K562 (cell line): Measurements from ENCODE around the gene POPDC2. TPM values are rescaled to one million over a fixed set of nuclear protein-coding genes. Genes with fewer than 3 reads are reported as not detected.

Source experiments
- EP400 ChIP-seq: fragments of 450-650 bp; IDR thresholded peaks from 2 replicates; pipeline ENCODE4 v1.6.1; 2017; ENCODE audit warnings: antibody characterized with exemption, mild to moderate bottlenecking, moderate library complexity
- ESRRB ChIP-seq: fragments of 250-450 bp; sonication (Bioruptor Pico); IDR thresholded peaks from 2 replicates; pipeline ENCODE4 v1.5.0; 2020; ENCODE audit warnings: mild to moderate bottlenecking, moderate library complexity, borderline replicate concordance
- ETV1 ChIP-seq: fragments of 450-650 bp; conservative IDR thresholded peaks from 2 replicates; pipeline ENCODE4 v1.6.1; 2016; ENCODE audit warnings: missing genetic modification characterization, control low read depth, low read depth, missing compliant biosample characterization
- HMGXB4 ChIP-seq: sonication (generic); formaldehyde crosslinking; IDR thresholded peaks from 2 replicates; pipeline ENCODE4 v1.8.1; 2023; ENCODE audit warnings: mild to moderate bottlenecking, missing genetic modification reagents
- MAFK ChIP-seq: IDR thresholded peaks from 2 replicates; pipeline ENCODE4 v1.6.1; 2011; ENCODE audit warnings: low read length, improper control_type of control experiment
- PATZ1 ChIP-seq: fragments of 250-450 bp; sonication (Bioruptor Pico); IDR thresholded peaks from 2 replicates; pipeline ENCODE4 v1.5.0; 2020; ENCODE audit warnings: mild to moderate bottlenecking, borderline replicate concordance
- PTBP1 ChIP-seq: fragments of 200-400 bp; formaldehyde crosslinking; IDR thresholded peaks from 2 replicates; pipeline ENCODE4 v1.6.1; 2017; ENCODE audit warnings: low read depth, low read length
- SMC3 ChIP-seq: conservative IDR thresholded peaks from 2 replicates; pipeline ENCODE4 v1.6.1; 2011; ENCODE audit warnings: low read depth, low read length, improper control_type of control experiment; ENCODE audit not compliant: insufficient read depth
- USF2 ChIP-seq: sonication (generic); formaldehyde crosslinking; IDR thresholded peaks from 2 replicates; pipeline ENCODE4 v1.5.0; 2020; ENCODE audit warnings: missing genetic modification reagents
- ZBTB7A ChIP-seq: IDR thresholded peaks from 2 replicates; pipeline ENCODE4 v1.6.1; 2011; ENCODE audit warnings: low read depth, mild to moderate bottlenecking, low read length, moderate library complexity, borderline replicate concordance; ENCODE audit not compliant: control insufficient read depth
- ZNF644 ChIP-seq: fragments of 200-800 bp; sonication (Bioruptor generic); IDR thresholded peaks from 2 replicates; pipeline ENCODE4 v1.6.1; 2016; ENCODE audit warnings: low read depth, missing genetic modification characterization, missing compliant biosample characterization
- polyA plus RNA-seq, 8 experiments: library from polyadenylated mRNA; depleted of rRNA in 4 of 8; stranded (reverse) in 5 of 8; unstranded in 3 of 8; fragments of >200 nt; fragmentation: Nextera tagmentation in 2 of 8; fragmentation: Illumina TruSeq in 1 of 8; extraction: Ambion mirVana in 2 of 8; extraction: Trizol in 1 of 8; gene quantifications; 2 replicates each; pipeline versions ENCODE4 v1.2.1 to v1.2.3, GENCODE V29; 2011 to 2014; ENCODE audit warnings: inconsistent platforms in 1 of 8, missing spikeins in 1 of 8
- total RNA-seq, 7 experiments: library from RNA; depleted of rRNA in 6 of 7; stranded (reverse); fragments of >200 nt in 6 of 7; fragmentation: Illumina TruSeq in 2 of 7; extraction: Trizol in 2 of 7; gene quantifications; 2 replicates each; pipeline versions ENCODE4 v1.2.1 to v1.2.3, GENCODE V29; 2011 to 2021; ENCODE audit warnings: low replicate concordance in 1 of 7
- TF ChIP-seq, protein P1 (sequence below): fragments of 250-450 bp; sonication (Bioruptor Pico); IDR thresholded peaks from 2 replicates; pipeline ENCODE4 v1.5.0; 2021; ENCODE audit warnings: mild to moderate bottlenecking, moderate library complexity
- TF ChIP-seq, protein P2 (sequence below): sonication (generic); formaldehyde crosslinking; IDR thresholded peaks from 2 replicates; pipeline ENCODE4 v1.8.0; 2022; ENCODE audit warnings: mild to moderate bottlenecking, missing genetic modification reagents

Gene POPDC2
- total and polyA plus RNA-seq, 9 of the 15 experiments (the other 6 are each of a cell fraction or from before 2014, with no cell fraction given) = 0.08 to 0.32 (median 0.13) TPM; not detected in 4

DNA sequence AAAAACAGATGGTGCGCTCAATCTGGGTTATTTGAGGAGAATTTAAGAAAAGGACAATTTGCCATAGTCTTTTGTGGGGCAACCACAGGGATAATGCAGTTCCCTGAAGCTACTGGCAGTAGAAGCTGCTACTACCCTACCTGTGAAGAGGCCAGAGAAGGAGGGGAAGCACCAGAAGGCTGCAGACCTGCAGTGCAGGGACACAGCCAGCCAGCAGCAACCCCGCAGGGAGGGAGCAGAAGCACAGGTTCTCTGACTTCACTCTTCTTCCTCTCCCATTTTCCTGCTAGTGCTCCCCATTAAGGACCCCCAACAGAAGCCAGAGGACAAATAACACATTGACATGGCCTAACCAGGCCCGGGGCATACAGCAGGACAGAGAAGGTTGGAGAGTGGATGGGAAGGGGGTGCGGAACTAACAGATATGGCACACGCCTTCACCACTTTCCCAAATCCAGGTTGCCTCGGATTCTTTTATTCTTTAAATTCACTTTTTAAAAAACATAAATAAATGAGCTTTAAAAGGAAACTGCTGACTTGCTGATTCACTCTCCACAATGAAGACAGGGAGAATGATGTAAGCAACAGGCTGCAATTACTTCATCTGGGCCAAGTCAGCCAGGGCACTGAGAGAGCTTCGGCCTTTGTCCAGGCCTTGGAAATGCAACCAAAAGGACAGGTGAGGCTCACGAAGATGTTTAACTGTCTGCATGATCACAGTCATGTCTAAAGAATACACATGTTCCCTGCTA, 30.1 kb downstream of the POPDC2 start (continued):
- TF ChIP-seq USF2 (CRISPR knock-in tag) (no peak), HMGXB4 (CRISPR knock-in tag) (no peak), ZNF644 (tag) (no peak), PTBP1 (no peak), PATZ1 (CRISPR knock-in tag) (no peak), SMC3 (no peak), ESRRB (CRISPR knock-in tag) (no peak), ZBTB7A (no peak), EP400 (no peak), MAFK (peak; percentile 69; the same call in 1 of the 2 replicates), ETV1 (no peak)
- TF ChIP-seq, protein P1, sequence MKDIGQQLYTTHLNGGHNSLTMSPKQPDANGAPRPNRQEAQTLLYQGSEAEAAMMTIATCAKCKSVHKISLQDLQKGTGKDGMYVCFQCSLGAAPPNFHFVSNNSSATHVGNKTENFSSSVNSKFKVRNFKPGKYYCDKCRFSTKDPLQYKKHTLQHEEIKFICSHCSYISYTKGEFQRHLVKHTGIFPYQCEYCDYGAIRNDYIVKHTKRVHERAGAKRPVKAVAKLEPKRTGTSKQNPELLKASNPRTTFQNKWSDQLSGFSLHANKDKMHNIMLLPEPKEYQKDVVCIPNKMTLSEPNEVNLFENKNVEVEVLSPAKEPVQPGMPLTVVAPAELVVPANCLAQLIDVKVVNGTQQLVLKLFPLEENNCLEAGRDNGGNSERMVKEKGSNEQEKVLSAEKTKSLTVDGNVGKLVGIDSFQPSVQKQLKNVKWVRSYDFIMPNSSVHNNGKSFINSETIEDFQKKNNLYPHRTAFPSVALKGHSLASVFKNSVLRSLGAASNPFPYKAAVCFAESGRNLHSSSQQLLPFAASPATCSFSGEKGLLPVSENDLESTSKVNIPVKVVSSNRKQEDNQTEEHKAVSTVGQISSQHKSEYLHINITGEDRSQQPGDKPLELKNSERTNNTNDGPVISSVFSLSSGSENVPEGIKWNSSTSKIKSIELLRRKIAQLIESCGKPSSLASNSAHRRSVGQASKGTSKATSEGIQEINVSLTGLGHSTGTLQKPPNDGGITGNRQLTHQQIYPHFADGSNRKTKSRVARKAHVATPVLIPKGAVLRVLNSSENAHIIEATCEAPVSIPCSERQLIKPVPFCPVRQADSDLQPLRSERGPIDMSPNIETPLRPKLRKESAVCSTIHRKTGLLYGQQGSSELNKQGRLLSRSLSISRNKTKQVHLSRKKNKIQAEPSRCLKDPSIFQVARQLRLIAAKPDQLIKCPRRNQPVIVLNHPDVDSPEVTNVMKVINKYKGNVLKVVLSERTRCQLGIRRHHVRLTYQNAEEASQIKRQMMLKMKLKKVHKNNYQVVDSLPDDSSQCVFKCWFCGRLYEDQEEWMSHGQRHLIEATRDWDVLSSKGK (CRISPR knock-in tag) = no peak
- TF ChIP-seq, protein P2, sequence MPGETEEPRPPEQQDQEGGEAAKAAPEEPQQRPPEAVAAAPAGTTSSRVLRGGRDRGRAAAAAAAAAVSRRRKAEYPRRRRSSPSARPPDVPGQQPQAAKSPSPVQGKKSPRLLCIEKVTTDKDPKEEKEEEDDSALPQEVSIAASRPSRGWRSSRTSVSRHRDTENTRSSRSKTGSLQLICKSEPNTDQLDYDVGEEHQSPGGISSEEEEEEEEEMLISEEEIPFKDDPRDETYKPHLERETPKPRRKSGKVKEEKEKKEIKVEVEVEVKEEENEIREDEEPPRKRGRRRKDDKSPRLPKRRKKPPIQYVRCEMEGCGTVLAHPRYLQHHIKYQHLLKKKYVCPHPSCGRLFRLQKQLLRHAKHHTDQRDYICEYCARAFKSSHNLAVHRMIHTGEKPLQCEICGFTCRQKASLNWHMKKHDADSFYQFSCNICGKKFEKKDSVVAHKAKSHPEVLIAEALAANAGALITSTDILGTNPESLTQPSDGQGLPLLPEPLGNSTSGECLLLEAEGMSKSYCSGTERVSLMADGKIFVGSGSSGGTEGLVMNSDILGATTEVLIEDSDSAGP (CRISPR knock-in tag) = no peak
